Transverse colon (tissue), 4 donors: Measurements from ENCODE around the gene TBC1D17. TPM values are rescaled to one million over a fixed set of nuclear protein-coding genes. Genes with fewer than 3 reads are reported as not detected.

Experiments used
- DNase-seq: peaks from one replicate; pipeline ENCODE4 v3.0.0-alpha.2; 2019
- H3K27ac ChIP-seq, 4 donors: fragments of 200-600 bp; sonication (generic); 2 replicates each; pipeline ENCODE4 v1.5.1; 2016 to 2018; ENCODE audit warnings: inconsistent platforms in 4 of 4
- H3K27me3 ChIP-seq: fragments of 200-600 bp; sonication (generic); 2 replicates; pipeline ENCODE4 v1.5.1; 2017; ENCODE audit warnings: inconsistent platforms
- H3K36me3 ChIP-seq, 4 donors: fragments of 200-600 bp; sonication (generic); 2 replicates each; pipeline ENCODE4 v1.5.1; 2017 to 2019; ENCODE audit warnings: inconsistent platforms in 4 of 4
- H3K4me1 ChIP-seq, 4 donors: fragments of 200-600 bp; sonication (generic); 2 replicates each; pipeline ENCODE4 v1.5.1; 2017 to 2020; ENCODE audit warnings: inconsistent platforms in 4 of 4
- H3K4me3 ChIP-seq, 4 donors: fragments of 200-600 bp; sonication (generic); 1 replicate in 1 of 4; 2 replicates in 3 of 4; pipeline versions ENCODE4 v1.5.1 to v1.6.1; 2017 to 2019; ENCODE audit warnings: inconsistent platforms in 4 of 4
- H3K9me3 ChIP-seq, 2 donors: fragments of 200-600 bp; sonication (generic); 2 replicates each; pipeline ENCODE4 v1.5.1; 2017 to 2019; ENCODE audit warnings: inconsistent platforms in 2 of 2
- EP300 ChIP-seq: sonication (generic); formaldehyde crosslinking; IDR thresholded peaks from one replicate; pipeline ENCODE4 v1.6.1; 2017; ENCODE audit warnings: antibody characterized with exemption, low read depth
- POLR2A ChIP-seq: fragments of 450-650 bp; IDR thresholded peaks from one replicate; pipeline ENCODE4 v1.6.1; 2016; ENCODE audit warnings: antibody characterized with exemption, mild to moderate bottlenecking, moderate library complexity
- POLR2AphosphoS5 ChIP-seq, 3 donors: sonication (generic); formaldehyde crosslinking; IDR thresholded peaks; one replicate each; pipeline ENCODE4 v1.6.1; 2016; ENCODE audit warnings: antibody characterized with exemption in 3 of 3
- WGBS, 2 donors: methylation state at CpG; one replicate each; pipeline ENCODE4 v1.1.5; 2018; ENCODE audit warnings: low coverage in 1 of 2; 5-methylcytosine and 5-hydroxymethylcytosine counted together
- in situ Hi-C, 4 donors: fragments of 200-750 bp; cut with MboI; loops; one replicate each; pipeline versions ENCODE4 v1.15.0 to v1.15.1; 2017; ENCODE audit warnings: low sequenced_read_pairs in 3 of 4, low pct_ligation_motif_present in 1 of 4, low pct_unique_long_range_greater_than_20kb in 1 of 4
- intact Hi-C: fragments of 100-400 bp; cut with DNase I; formaldehyde crosslinking; loops from one replicate; pipeline ENCODE4 v1.15.1; 2023; ENCODE audit warnings: low total_unique reads
- total RNA-seq, 4 donors: library from RNA; depleted of rRNA; stranded (reverse); fragments of >200 nt; gene quantifications; one replicate each; pipeline ENCODE4 v1.1.0, GENCODE V29; 2016
- TF ChIP-seq, protein P1 (sequence below), 5 experiments: fragments of 200-600 bp in 3 of 5; fragments of 450-650 bp in 2 of 5; sonication (generic) in 3 of 5; IDR thresholded peaks; 1 replicate in 2 of 5; 2 replicates in 3 of 5; pipeline ENCODE4 v1.5.1; 2016 to 2017; ENCODE audit warnings: antibody characterized with exemption in 5 of 5, inconsistent platforms in 3 of 5, mild to moderate bottlenecking in 2 of 5, moderate library complexity in 1 of 5

Gene TBC1D17
- total RNA-seq, 4 donors from 2014 or later = 26.4 to 80.8 (median 47.9) TPM

DNA sequence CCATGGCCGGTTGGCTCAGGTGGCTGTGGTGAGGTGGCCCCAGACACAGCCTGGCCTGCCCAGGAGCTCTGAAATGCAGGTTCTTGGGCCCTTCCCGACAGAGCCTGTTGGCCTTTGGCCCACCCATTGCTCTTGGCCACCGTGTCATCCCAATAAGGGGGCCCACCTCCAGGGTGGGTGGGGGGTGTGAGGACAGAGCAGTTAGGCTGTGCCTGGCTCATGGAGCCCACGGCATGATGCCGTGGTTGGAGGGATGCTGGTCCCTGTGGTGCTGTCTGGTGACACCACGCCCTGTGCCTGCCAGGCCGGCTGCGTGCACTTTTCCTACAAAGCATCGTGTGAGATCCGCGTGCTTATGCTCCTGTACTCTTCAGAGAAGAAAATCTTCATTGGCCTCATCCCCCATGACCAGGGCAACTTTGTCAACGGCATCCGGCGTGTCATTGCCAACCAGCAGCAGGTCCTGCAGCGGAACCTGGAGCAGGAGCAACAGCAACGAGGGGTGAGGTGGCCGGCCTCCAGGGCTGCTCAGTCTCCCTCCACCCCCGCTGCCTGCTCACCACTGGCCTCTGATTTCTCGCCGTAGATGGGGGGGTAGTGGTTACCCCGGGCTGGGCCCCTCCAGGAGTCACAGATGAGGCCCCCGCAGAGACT is 17.7 kb upstream of the TBC1D17 start:
- no peak for DNase-seq
- 84 to 100% methylated on average over 1 to 22 of the region's 22 CpGs for WGBS, 2 donors
- H3K4me1 ChIP-seq = peaks cover 0 to 13% (median 11%) of the 10 kb centered on the region in 4 donors
- in situ Hi-C loops = loop anchor here in 1 of 4 donors (10.0 to 25.0 kb wide), 2 partner anchors 45 to 373 kb away; partner anchors contain the start of genes FUZ, MED25, RPL13A and RPS11
- H3K4me3 ChIP-seq = no peak overlapping the region
- intact Hi-C loops = no loop called here
- peak overlapping the region in 1 of 4 donors; percentile 50 for H3K27ac ChIP-seq
- H3K9me3 ChIP-seq = no peaks in the 10 kb centered on the region
- TF ChIP-seq EP300 = no peak
- TF ChIP-seq, protein P1, sequence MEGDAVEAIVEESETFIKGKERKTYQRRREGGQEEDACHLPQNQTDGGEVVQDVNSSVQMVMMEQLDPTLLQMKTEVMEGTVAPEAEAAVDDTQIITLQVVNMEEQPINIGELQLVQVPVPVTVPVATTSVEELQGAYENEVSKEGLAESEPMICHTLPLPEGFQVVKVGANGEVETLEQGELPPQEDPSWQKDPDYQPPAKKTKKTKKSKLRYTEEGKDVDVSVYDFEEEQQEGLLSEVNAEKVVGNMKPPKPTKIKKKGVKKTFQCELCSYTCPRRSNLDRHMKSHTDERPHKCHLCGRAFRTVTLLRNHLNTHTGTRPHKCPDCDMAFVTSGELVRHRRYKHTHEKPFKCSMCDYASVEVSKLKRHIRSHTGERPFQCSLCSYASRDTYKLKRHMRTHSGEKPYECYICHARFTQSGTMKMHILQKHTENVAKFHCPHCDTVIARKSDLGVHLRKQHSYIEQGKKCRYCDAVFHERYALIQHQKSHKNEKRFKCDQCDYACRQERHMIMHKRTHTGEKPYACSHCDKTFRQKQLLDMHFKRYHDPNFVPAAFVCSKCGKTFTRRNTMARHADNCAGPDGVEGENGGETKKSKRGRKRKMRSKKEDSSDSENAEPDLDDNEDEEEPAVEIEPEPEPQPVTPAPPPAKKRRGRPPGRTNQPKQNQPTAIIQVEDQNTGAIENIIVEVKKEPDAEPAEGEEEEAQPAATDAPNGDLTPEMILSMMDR (IDR thresholded peaks at IDR 0.05) = no peak
- H3K36me3 ChIP-seq = peaks cover 0 to 11% (median 2%) of the 10 kb centered on the region in 4 donors
- H3K27me3 ChIP-seq = no peaks in the 10 kb centered on the region

DNA sequence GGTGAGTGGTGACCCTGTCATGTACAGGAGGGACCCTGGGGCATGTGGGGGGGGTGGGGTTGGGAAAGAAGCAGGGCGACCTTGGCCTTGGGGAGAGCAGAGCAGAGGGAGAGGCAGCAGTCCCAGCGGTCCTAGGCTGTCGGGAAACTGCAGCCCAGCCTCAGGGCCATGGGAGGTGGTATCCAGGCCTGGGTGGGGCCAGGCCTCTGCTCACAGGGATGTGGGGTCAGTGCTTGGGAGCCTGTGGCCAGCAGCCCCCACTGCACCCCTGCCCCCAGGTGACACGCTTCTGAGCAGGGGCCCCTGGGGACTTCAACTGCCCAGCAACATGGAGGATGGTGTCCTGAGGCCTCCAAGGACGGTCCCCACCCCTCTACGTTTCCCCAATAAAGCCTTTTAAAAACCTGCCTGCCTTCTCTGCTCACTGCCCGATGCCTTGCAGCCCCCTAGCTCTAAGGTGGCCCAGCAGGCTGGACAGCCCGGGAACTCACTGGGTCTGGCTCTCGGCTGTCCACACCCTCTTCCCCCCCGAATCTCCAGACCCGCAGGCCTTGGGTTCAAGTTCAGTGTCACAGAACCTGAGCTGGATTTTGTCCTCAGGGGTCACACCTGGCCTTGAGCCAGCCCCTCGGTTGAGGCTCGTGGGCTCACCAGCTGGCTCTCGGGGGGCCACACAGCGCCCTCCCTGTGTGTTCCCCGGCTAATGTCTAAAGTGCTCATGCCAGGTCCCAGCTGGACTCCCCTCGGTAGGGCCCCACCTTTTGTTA is 17.0 kb upstream of the TBC1D17 start:
- Histone ChIP-seq H3K9me3 (no peaks in the 10 kb centered on the region), H3K4me3 (no peak overlapping the region), H3K27me3 (no peaks in the 10 kb centered on the region), H3K4me1 (peaks cover under 1 to 20% (median 17%) of the 10 kb centered on the region in 4 donors), H3K27ac (peak overlapping the region; percentile 39 to 51 (median 48)), H3K36me3 (peaks cover 0 to 11% (median 2%) of the 10 kb centered on the region in 4 donors)
- in situ Hi-C loops (loop anchor here in 1 of 4 donors (10.0 to 25.0 kb wide), 2 partner anchors 46 to 373 kb away; partner anchors contain the start of genes FUZ, MED25, RPL13A and RPS11), intact Hi-C loops (no loop called here)
- 76% methylated on average over 17 of the region's 17 CpGs; no CpG with 5 or more reads in 1 of the 2 donors for WGBS, 2 donors
- TF ChIP-seq, protein P1 (IDR thresholded peaks at IDR 0.05) = no peak
- TF ChIP-seq POLR2AphosphoS5 (IDR thresholded peaks at IDR 0.05) (no peak), EP300 (no peak), POLR2A (no peak)
- DNase-seq = no peak

DNA sequence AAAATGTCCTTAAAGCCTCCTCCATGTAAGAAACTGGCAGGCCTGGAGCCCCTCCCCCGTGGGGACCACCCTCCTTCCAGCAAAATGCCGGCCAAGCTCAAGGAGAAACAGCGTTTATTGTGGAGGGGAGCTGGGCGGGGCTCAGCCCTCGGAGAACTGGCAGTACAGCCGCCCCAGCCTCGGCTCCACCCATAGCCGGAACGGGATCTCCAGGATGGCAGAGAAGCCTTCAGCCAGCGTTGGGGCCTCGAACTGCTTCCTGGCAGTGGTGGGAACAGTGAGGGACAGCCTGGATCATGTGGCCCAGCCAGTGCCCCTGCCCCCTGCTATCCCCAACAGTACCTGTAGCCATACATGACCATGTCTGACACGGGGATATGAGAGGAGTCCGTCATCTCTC is 16.4 kb upstream of the TBC1D17 start:
- Histone ChIP-seq H3K9me3 (no peaks in the 10 kb centered on the region), H3K36me3 (peaks cover 0 to 11% (median 2%) of the 10 kb centered on the region in 4 donors), H3K4me1 (peaks cover 5 to 26% (median 23%) of the 10 kb centered on the region in 4 donors), H3K4me3 (no peak overlapping the region), H3K27me3 (no peaks in the 10 kb centered on the region), H3K27ac (peak overlapping the region; percentile 39 to 51 (median 48))
- TF ChIP-seq EP300 (no peak), POLR2A (no peak), POLR2AphosphoS5 (IDR thresholded peaks at IDR 0.05) (no peak)
- TF ChIP-seq, protein P1 (IDR thresholded peaks at IDR 0.05) = no peak
- 39% methylated on average over 13 of the region's 13 CpGs; no CpG with 5 or more reads in 1 of the 2 donors for WGBS, 2 donors
- intact Hi-C loops = no loop called here
- DNase-seq = peak; percentile 67
- in situ Hi-C loops = loop anchor here in 1 of 4 donors (10.0 to 25.0 kb wide), 2 partner anchors 46 to 374 kb away; partner anchors contain the start of genes FUZ, MED25, RPL13A and RPS11
